ENCODE data around the gene MKLN1. TPM values are rescaled to one million over a fixed set of nuclear protein-coding genes. Genes with fewer than 3 reads are reported as not detected.

MKLN1 gene
- total and polyA plus RNA-seq, 2 donors (not counting 1 experiment from before 2014, with no cell fraction given), result 8.5 to 68.4 TPM

GRCh38 chr7:131281266-131282048, 46.2 kb upstream of the MKLN1 start:
- Histone ChIP-seq H3K27ac (ENCODE audit: low read length in 2 of 2) (no peak overlapping the region), H3K36me3 (replicated peaks in 1 of 2; ENCODE audit: control extremely low read depth in 1 of 2, control insufficient read depth in 1 of 2, extremely low read depth in 1 of 2, insufficient read depth in 2 of 2, low read length in 1 of 2) (no peaks in the 10 kb centered on the region), H3K79me2 (ENCODE audit: control insufficient read depth, insufficient read depth, low read length) (no peaks in the 10 kb centered on the region), H2AFZ (ENCODE audit: insufficient read depth, low read depth, low read length, poor library complexity, severe bottlenecking) (no peak overlapping the region), H3K4me3 (ENCODE audit: control extremely low read depth in 1 of 5, extremely low read depth in 1 of 5, insufficient read depth in 1 of 5, low read depth in 2 of 5, low read length in 4 of 5) (no peak overlapping the region), H3K4me1 (ENCODE audit: control insufficient read depth in 2 of 2, insufficient read depth in 2 of 2, low read length in 2 of 2) (no peaks in the 10 kb centered on the region), H3K27me3 (replicated peaks in 1 of 4; ENCODE audit: control extremely low read depth in 1 of 4, control insufficient read depth in 3 of 4, insufficient read depth in 4 of 4, low read length in 3 of 4) (no peaks in the 10 kb centered on the region), H3K9me3 (ENCODE audit: control extremely low read depth in 1 of 3, control insufficient read depth in 2 of 3, insufficient read depth in 1 of 3, low read length in 2 of 3) (peaks cover 0 to 3% (median 0%) of the 10 kb centered on the region in 3 donors), H3K9ac (ENCODE audit: low read length) (no peak overlapping the region), H4K20me1 (ENCODE audit: control insufficient read depth, insufficient read depth, low read length, poor library complexity, severe bottlenecking) (no peaks in the 10 kb centered on the region), H3K4me2 (replicated peaks; ENCODE audit: low read depth, low read length, poor library complexity, severe bottlenecking) (no peak overlapping the region)
- Mint-ChIP-seq H3K27me3 (no peaks in the 10 kb centered on the region), H3K4me3 (no peak overlapping the region), H3K9me3 (ENCODE audit: insufficient read depth) (no peaks in the 10 kb centered on the region), H3K27ac (no peak overlapping the region), H3K4me1 (no peaks in the 10 kb centered on the region)
- intact Hi-C loops (cut with micrococcal nuclease), result no loop called here
- ATAC-seq (ENCODE audit: low read depth) (no peak), DNase-seq (no peak)
- TF ChIP-seq CTCF (IDR thresholded peaks at IDR 0.05) (no peak), EZH2 (IDR thresholded peaks at IDR 0.05; ENCODE audit: borderline replicate concordance, insufficient read depth, low read depth, low read length, poor library complexity, severe bottlenecking) (no peak)
- POLR2A ChIA-PET, result no interaction called here
- 100% methylated on average over 2 of the region's 5 CpGs for WGBS (ENCODE audit: insufficient coverage)
- CTCF ChIA-PET, result no interaction called here

GRCh38 chr7:131284702-131285419, 42.8 kb upstream of the MKLN1 start:
- TF ChIP-seq EZH2 (IDR thresholded peaks at IDR 0.05; ENCODE audit: borderline replicate concordance, insufficient read depth, low read depth, low read length, poor library complexity, severe bottlenecking), result no peak
- no peak for TF ChIP-seq CTCF (IDR thresholded peaks at IDR 0.05)
- H3K9ac ChIP-seq (ENCODE audit: low read length), result no peak overlapping the region
- Mint-ChIP-seq H3K27me3 (no peaks in the 10 kb centered on the region), H3K27ac (no peak overlapping the region), H3K9me3 (ENCODE audit: insufficient read depth) (no peaks in the 10 kb centered on the region), H3K4me1 (no peaks in the 10 kb centered on the region), H3K4me3 (no peak overlapping the region)
- H3K4me2 ChIP-seq (replicated peaks; ENCODE audit: low read depth, low read length, poor library complexity, severe bottlenecking), result no peak overlapping the region
- H2AFZ ChIP-seq (ENCODE audit: insufficient read depth, low read depth, low read length, poor library complexity, severe bottlenecking), result no peak overlapping the region
- no peak overlapping the region for H3K27ac ChIP-seq (ENCODE audit: low read length in 2 of 2)
- DNase-seq (no peak), ATAC-seq (ENCODE audit: low read depth) (no peak)
- no peak overlapping the region for H3K4me3 ChIP-seq (ENCODE audit: control extremely low read depth in 1 of 5, extremely low read depth in 1 of 5, insufficient read depth in 1 of 5, low read depth in 2 of 5, low read length in 4 of 5)
- 68% methylated on average over 10 of the region's 13 CpGs for WGBS (ENCODE audit: insufficient coverage)
- no peaks in the 10 kb centered on the region for H4K20me1 ChIP-seq (ENCODE audit: control insufficient read depth, insufficient read depth, low read length, poor library complexity, severe bottlenecking)
- no peaks in the 10 kb centered on the region for H3K79me2 ChIP-seq (ENCODE audit: control insufficient read depth, insufficient read depth, low read length)
- no peaks in the 10 kb centered on the region for H3K4me1 ChIP-seq (ENCODE audit: control insufficient read depth in 2 of 2, insufficient read depth in 2 of 2, low read length in 2 of 2)
- H3K36me3 ChIP-seq (replicated peaks in 1 of 2; ENCODE audit: control extremely low read depth in 1 of 2, control insufficient read depth in 1 of 2, extremely low read depth in 1 of 2, insufficient read depth in 2 of 2, low read length in 1 of 2), result no peaks in the 10 kb centered on the region
- intact Hi-C loops (cut with micrococcal nuclease), result no loop called here
- ChIA-PET POLR2A (interaction anchor here (0.7 kb wide), 1 partner anchor 175 kb away, joined by 4 read pairs; no protein-coding TSS in a partner anchor), CTCF (no interaction called here)
- peaks cover 0 to 5% (median 0%) of the 10 kb centered on the region in 3 donors for H3K9me3 ChIP-seq (ENCODE audit: control extremely low read depth in 1 of 3, control insufficient read depth in 2 of 3, insufficient read depth in 1 of 3, low read length in 2 of 3)
- H3K27me3 ChIP-seq (replicated peaks in 1 of 4; ENCODE audit: control extremely low read depth in 1 of 4, control insufficient read depth in 3 of 4, insufficient read depth in 4 of 4, low read length in 3 of 4), result no peaks in the 10 kb centered on the region

Data from B cell (primary cell).